ENCODE measurements around the gene RUNX1.
"Not testable (repeated sequence)": the region's sequence is repeated elsewhere in the genome, so short reads cannot be mapped to it uniquely, and the experiment has no call there.

- TF ChIP-seq ZFX (IDR thresholded peaks at IDR 0.05); CTCF (conservative IDR thresholded peaks at IDR 0.05): not testable (repeated sequence)
These were observed 55.6 kb downstream of the RUNX1 start for GRCh38 chr21:34993521-34993921.

Measured in C4-2B (cell line).